ENCODE measurements around the gene KCNMA1.

- TF ChIP-seq CTCF (IDR thresholded peaks at IDR 0.05) (no peak), POLR2A (IDR thresholded peaks at IDR 0.05) (no peak), POLR2AphosphoS5 (IDR thresholded peaks at IDR 0.05) (no peak)
Observed at GRCh38 chr10:77441353-77442166, 196.0 kb downstream of the KCNMA1 start.
